Ovary (tissue), 3 donors: ENCODE measurements around the gene ITSN1.

Experiments
- EP300 ChIP-seq: sonication (generic); formaldehyde crosslinking; IDR thresholded peaks from one replicate; pipeline ENCODE4 v1.6.1; 2017; ENCODE audit warnings: antibody characterized with exemption
- POLR2A ChIP-seq: fragments of 450-650 bp; IDR thresholded peaks from one replicate; pipeline ENCODE4 v1.6.1; 2017; ENCODE audit warnings: antibody characterized with exemption, mild to moderate bottlenecking, moderate library complexity
- TF ChIP-seq, protein P1 (sequence below), 3 donors: fragments of 450-650 bp in 2 of 3; fragments of 200-600 bp in 1 of 3; IDR thresholded peaks; one replicate each; pipeline versions ENCODE4 v1.5.1 to v1.8.0; 2016 to 2022; ENCODE audit warnings: antibody characterized with exemption in 3 of 3, mild to moderate bottlenecking in 1 of 3
- donor health status: DM: no; HTN: no; CAD: no.

DNA sequence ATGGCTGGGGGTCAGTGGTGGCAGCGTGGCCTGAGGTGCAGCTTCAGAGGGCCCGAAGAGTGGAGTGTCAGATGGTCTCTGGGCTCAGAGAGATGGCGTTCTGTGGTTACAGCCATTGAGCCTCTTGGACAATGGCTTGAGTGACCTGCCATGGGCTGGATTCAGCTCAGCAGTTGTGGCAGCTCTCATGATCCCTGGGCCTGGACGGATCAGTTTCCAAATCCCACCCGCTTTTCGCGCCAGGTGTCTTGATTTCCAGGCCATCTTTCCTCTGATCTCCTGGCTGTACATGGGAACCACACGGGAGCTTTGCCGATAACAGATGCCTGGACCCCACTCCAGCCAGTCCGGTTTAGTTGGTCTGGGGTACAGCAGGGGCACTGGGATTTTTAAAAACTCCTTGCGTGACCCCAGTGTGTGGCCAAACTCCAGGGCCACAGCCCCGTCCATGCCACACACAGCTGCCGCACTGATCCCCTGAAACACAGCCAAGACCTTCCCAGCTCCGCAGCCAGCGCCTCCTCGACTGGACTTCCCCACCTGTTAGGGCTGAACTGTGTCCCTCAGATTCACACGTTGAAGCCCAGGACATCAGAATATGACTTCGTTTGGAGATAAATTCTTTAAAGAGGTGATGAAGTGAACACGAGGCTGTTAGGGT, 205.4 kb downstream of the ITSN1 start:
- TF ChIP-seq, protein P1, sequence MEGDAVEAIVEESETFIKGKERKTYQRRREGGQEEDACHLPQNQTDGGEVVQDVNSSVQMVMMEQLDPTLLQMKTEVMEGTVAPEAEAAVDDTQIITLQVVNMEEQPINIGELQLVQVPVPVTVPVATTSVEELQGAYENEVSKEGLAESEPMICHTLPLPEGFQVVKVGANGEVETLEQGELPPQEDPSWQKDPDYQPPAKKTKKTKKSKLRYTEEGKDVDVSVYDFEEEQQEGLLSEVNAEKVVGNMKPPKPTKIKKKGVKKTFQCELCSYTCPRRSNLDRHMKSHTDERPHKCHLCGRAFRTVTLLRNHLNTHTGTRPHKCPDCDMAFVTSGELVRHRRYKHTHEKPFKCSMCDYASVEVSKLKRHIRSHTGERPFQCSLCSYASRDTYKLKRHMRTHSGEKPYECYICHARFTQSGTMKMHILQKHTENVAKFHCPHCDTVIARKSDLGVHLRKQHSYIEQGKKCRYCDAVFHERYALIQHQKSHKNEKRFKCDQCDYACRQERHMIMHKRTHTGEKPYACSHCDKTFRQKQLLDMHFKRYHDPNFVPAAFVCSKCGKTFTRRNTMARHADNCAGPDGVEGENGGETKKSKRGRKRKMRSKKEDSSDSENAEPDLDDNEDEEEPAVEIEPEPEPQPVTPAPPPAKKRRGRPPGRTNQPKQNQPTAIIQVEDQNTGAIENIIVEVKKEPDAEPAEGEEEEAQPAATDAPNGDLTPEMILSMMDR (IDR thresholded peaks at IDR 0.05), result no peak
- TF ChIP-seq POLR2A, result no peak
- TF ChIP-seq EP300, result no peak
